K562 (cell line): ENCODE data around the gene PRSS21. TPM values are rescaled to one million over a fixed set of nuclear protein-coding genes. Genes with fewer than 3 reads are reported as not detected.
A peak's percentile ranks its signal among the peaks of the same experiment; 100 is the strongest.

ENCODE experiments used
- ATAC-seq: fragments of 200-7000 bp; cut with Tn5 transposase; 3 replicates; pipeline ENCODE4 v1.9.1; 2020; ENCODE audit warnings: moderate library complexity
- BruUV-seq: library from RNA; stranded (reverse); fragments of 400-500 nt; replicated peaks from 2 replicates; lab custom pipeline; 2021; lab: Mats Ljungman, UMichigan
- CTCF ChIA-PET: fragments of 300-600 bp; formaldehyde crosslinking; extraction: SDS; loops from one replicate; lab custom pipeline; 2021; ENCODE audit warnings: low intra/inter-chr PET ratio; lab: Yijun Ruan, JAX
- POLR2A ChIA-PET: fragments of 300-600, 350-650 bp; sonication (Branson Sonifier 250); formaldehyde crosslinking; extraction: SDS; loops from one replicate; lab custom pipeline; 2021; ENCODE audit warnings: antibody characterized with exemption, inconsistent platforms; lab: Yijun Ruan, JAX
- DNase-seq, 4 experiments: peaks; one replicate each; pipeline versions ENCODE4 v3.0.0 to v3.0.0-alpha.2; 2011 to 2018; ENCODE audit warnings: low spot score in 3 of 4, mixed read lengths in 3 of 4; ENCODE audit errors: extremely low read depth in 1 of 4
- FAIRE-seq: peaks from 2 replicates; lab custom pipeline; 2011; peaks lifted over from hg19 to GRCh38; lab: Jason Lieb, UNC
- H2AFZ ChIP-seq: 2 replicates; pipeline ENCODE4 v1.6.0; 2011; ENCODE audit warnings: low read depth, low read length, control low read depth, inconsistent platforms
- H3K27ac ChIP-seq: fragments of 200-600 bp; 3 replicates; pipeline ENCODE4 v1.8.0; 2011; ENCODE audit warnings: low read depth, mild to moderate bottlenecking, control low read depth, inconsistent platforms, low read length, moderate library complexity, mixed read lengths; ENCODE audit errors: extremely low read depth
- H3K27me3 ChIP-seq, 2 experiments: fragments of 300-600 bp in 1 of 2; 2 replicates in 1 of 2; 3 replicates in 1 of 2; pipeline versions ENCODE4 v1.6.0 to v1.8.0; 2011; ENCODE audit warnings: inconsistent platforms in 2 of 2, low read length in 2 of 2, mild to moderate bottlenecking in 1 of 2, mixed read lengths in 1 of 2, moderate library complexity in 1 of 2; ENCODE audit not compliant: control insufficient read depth in 2 of 2, insufficient read depth in 2 of 2
- H3K36me3 ChIP-seq: fragments of 300-600 bp; 3 replicates; pipeline ENCODE4 v1.8.0; 2011; ENCODE audit warnings: mild to moderate bottlenecking, low read length, inconsistent platforms; ENCODE audit not compliant: control insufficient read depth, insufficient read depth
- H3K4me1 ChIP-seq, 2 experiments: fragments of 200-600 bp in 1 of 2; replicated peaks in 1 of 2; 2 replicates in 1 of 2; 3 replicates in 1 of 2; pipeline versions ENCODE4 v1.5.1 to v1.8.0; 2011; ENCODE audit warnings: inconsistent platforms in 2 of 2, low read length in 2 of 2, mild to moderate bottlenecking in 1 of 2, mixed read lengths in 1 of 2, moderate library complexity in 1 of 2; ENCODE audit not compliant: control insufficient read depth in 2 of 2, insufficient read depth in 2 of 2
- H3K4me2 ChIP-seq: 2 replicates; pipeline ENCODE4 v1.6.1; 2011; ENCODE audit warnings: low read length, control low read depth, inconsistent platforms, mixed read lengths; ENCODE audit not compliant: insufficient read depth
- H3K4me3 ChIP-seq: fragments of 200-600 bp; sonication (generic), shearing (Covaris generic); 2 replicates; pipeline ENCODE4 v1.5.1; 2016; ENCODE audit warnings: control low read depth, inconsistent platforms
- H3K79me2 ChIP-seq: fragments of 200-600 bp; 3 replicates; pipeline ENCODE4 v1.8.0; 2011; ENCODE audit warnings: low read length, inconsistent platforms; ENCODE audit not compliant: control insufficient read depth, insufficient read depth
- H3K9ac ChIP-seq, 2 experiments: 2 replicates each; pipeline versions ENCODE4 v1.6.0 to v1.6.1; 2011; ENCODE audit warnings: low read depth in 2 of 2, low read length in 2 of 2, control low read depth in 1 of 2, inconsistent platforms in 1 of 2, mild to moderate bottlenecking in 1 of 2, mixed read lengths in 1 of 2; ENCODE audit not compliant: insufficient read depth in 1 of 2
- H3K9me1 ChIP-seq: one replicate; pipeline ENCODE4 v1.6.0; 2011; ENCODE audit warnings: inconsistent platforms, mild to moderate bottlenecking, low read length, moderate library complexity; ENCODE audit not compliant: control insufficient read depth, insufficient read depth
- H3K9me3 ChIP-seq: replicated peaks from 2 replicates; pipeline ENCODE4 v1.5.1; 2011; ENCODE audit warnings: low read depth, low read length, inconsistent platforms; ENCODE audit not compliant: control insufficient read depth, insufficient read depth
- H4K20me1 ChIP-seq: replicated peaks from 2 replicates; pipeline ENCODE4 v1.6.1; 2011; ENCODE audit warnings: low read length, inconsistent platforms, mixed read lengths; ENCODE audit not compliant: control insufficient read depth, insufficient read depth
- NFIC ChIP-seq: fragments of 450-650 bp; IDR thresholded peaks from 2 replicates; pipeline ENCODE4 v1.6.1; 2017; ENCODE audit warnings: mild to moderate bottlenecking, inconsistent platforms
- RBFOX2 ChIP-seq: fragments of 200-400 bp; formaldehyde crosslinking; IDR thresholded peaks from 2 replicates; pipeline ENCODE4 v1.6.1; 2017; ENCODE audit warnings: low read depth, mild to moderate bottlenecking, low read length, moderate library complexity
- RBM25 ChIP-seq: fragments of 200-400 bp; formaldehyde crosslinking; IDR thresholded peaks from 2 replicates; pipeline ENCODE4 v1.6.1; 2018; ENCODE audit warnings: low read length, low read depth, moderate library complexity; ENCODE audit not compliant: severe bottlenecking
- ZNF124 ChIP-seq: sonication (generic); formaldehyde crosslinking; IDR thresholded peaks from 2 replicates; pipeline ENCODE4 v1.8.1; 2022; ENCODE audit warnings: missing genetic modification reagents
- whole genome bisulfite sequencing: fragments of 100-300 bp; shearing (Covaris generic); methylation state at CpG from one replicate; pipeline ENCODE4 v1.1.6; 2016; ENCODE audit warnings: low coverage, mixed read lengths; ENCODE audit not compliant: insufficient coverage; ENCODE audit errors: missing lambda C conversion rate; 5-methylcytosine and 5-hydroxymethylcytosine counted together
- in situ Hi-C: fragments of 300-500 bp; cut with MboI; formaldehyde crosslinking; loops from 4 replicates; pipeline ENCODE4 v1.15.0; 2018; ENCODE audit warnings: inconsistent platforms, mixed read lengths
- intact Hi-C: fragments of 100-400 bp; cut with micrococcal nuclease; formaldehyde crosslinking; loops from 2 replicates; pipeline ENCODE4 v1.14.2; 2022
- polyA plus RNA-seq, 8 experiments: library from polyadenylated mRNA; depleted of rRNA in 4 of 8; stranded (reverse) in 5 of 8; unstranded in 3 of 8; fragments of >200 nt; fragmentation: Nextera tagmentation in 2 of 8; fragmentation: Illumina TruSeq in 1 of 8; extraction: Ambion mirVana in 2 of 8; extraction: Trizol in 1 of 8; gene quantifications; 2 replicates each; pipeline versions ENCODE4 v1.2.1 to v1.2.3, GENCODE V29; 2011 to 2014; ENCODE audit warnings: inconsistent platforms in 1 of 8, missing spikeins in 1 of 8
- total RNA-seq, 7 experiments: library from RNA; depleted of rRNA in 6 of 7; stranded (reverse); fragments of >200 nt in 6 of 7; fragmentation: Illumina TruSeq in 2 of 7; extraction: Trizol in 2 of 7; gene quantifications; 2 replicates each; pipeline versions ENCODE4 v1.2.1 to v1.2.3, GENCODE V29; 2011 to 2021; ENCODE audit warnings: low replicate concordance in 1 of 7

Gene PRSS21
- total and polyA plus RNA-seq, 9 of the 15 experiments (the other 6 are each of a cell fraction or from before 2014, with no cell fraction given) = 12.1 to 121 (median 61.3) TPM

GRCh38 chr16:2774161-2774891, 42.7 kb upstream of the PRSS21 start:
- Histone ChIP-seq H3K9ac (0 out of 4 replicates have a peak overlapping the region, but pooled peaks of 1 of the 2 experiments have one; percentile 1), H2AFZ (no peak overlapping the region), H3K79me2 (peaks cover 42% of the 10 kb centered on the region), H4K20me1 (peaks cover 15% of the 10 kb centered on the region; the same call in 1 of the 2 replicates), H3K9me1 (no peaks in the 10 kb centered on the region), H3K4me2 (no peak overlapping the region), H3K4me1 (peaks cover 17 to 61% of the 10 kb centered on the region in 2 experiments; a peak in 4 of 5 replicates), H3K27ac (no peak overlapping the region)
- CTCF ChIA-PET = no interaction called here
- ATAC-seq = no peak
- no TSS peak for BruUV-seq
- POLR2A ChIA-PET = interaction anchor here (0.7 to 2.3 kb wide), 4 partner anchors 10 to 171 kb away, joined by 4 to 6 read pairs (median 5); no protein-coding TSS in a partner anchor
- TF ChIP-seq RBM25 (no peak), NFIC (peak; percentile 36)
- TF ChIP-seq, all 486 proteins: peak for 1
- Histone ChIP-seq H3K9me3 (no peaks in the 10 kb centered on the region), H3K4me3 (no peak overlapping the region), H3K36me3 (peaks cover 72% of the 10 kb centered on the region), H3K27me3 (no peaks in the 10 kb centered on the region)
- DNase-seq = no peak
- intact Hi-C loops = no loop called here
- 74% methylated on average over 7 of the region's 7 CpGs for WGBS
- in situ Hi-C loops = no loop called here
- no peak for FAIRE-seq

GRCh38 chr16:2775131-2775716, 41.8 kb upstream of the PRSS21 start:
- H4K20me1 ChIP-seq = peaks cover 11% of the 10 kb centered on the region; the same call in 1 of the 2 replicates
- WGBS = 87% methylated on average over 6 of the region's 7 CpGs
- no peaks in the 10 kb centered on the region for H3K27me3 ChIP-seq
- in situ Hi-C loops = no loop called here
- no peak overlapping the region for H3K27ac ChIP-seq
- ATAC-seq (no peak), DNase-seq (no peak), FAIRE-seq (no peak)
- no peak overlapping the region for H3K4me2 ChIP-seq
- H3K36me3 ChIP-seq = peaks cover 63% of the 10 kb centered on the region
- H3K79me2 ChIP-seq = peaks cover 42% of the 10 kb centered on the region
- no peak overlapping the region for H3K4me3 ChIP-seq
- peaks cover 12 to 53% of the 10 kb centered on the region in 2 experiments; a peak in 4 of 5 replicates for H3K4me1 ChIP-seq
- ChIA-PET CTCF (no interaction called here), POLR2A (interaction anchor here (0.6 to 3.9 kb wide), 7 partner anchors 9 to 22 kb away, joined by 3 to 28 read pairs (median 6); partner anchors contain the start of gene SRRM2)
- peak overlapping the region in 1 of 2 experiments; percentile 94; a peak in 1 of 4 replicates for H3K9ac ChIP-seq
- intact Hi-C loops = loop anchor here (5.0 kb wide), 1 partner anchor 42 kb away; the partner anchor contains the start of gene PRSS21
- H3K9me3 ChIP-seq = no peaks in the 10 kb centered on the region
- H3K9me1 ChIP-seq = no peaks in the 10 kb centered on the region
- BruUV-seq = no TSS peak
- no peak overlapping the region for H2AFZ ChIP-seq
- peak; percentile 41; the same call in 1 of the 2 replicates for TF ChIP-seq RBFOX2
- no peak for TF ChIP-seq ZNF124 (CRISPR knock-in tag)
- TF ChIP-seq, all 486 proteins: peak for 1
